Aorta (tissue), 5 donors: ENCODE measurements around the gene ERGIC3. TPM values are rescaled to one million over a fixed set of nuclear protein-coding genes. Genes with fewer than 3 reads are reported as not detected.
"Not testable (repeated sequence)": the region's sequence is repeated elsewhere in the genome, so short reads cannot be mapped to it uniquely, and the experiment has no call there.

ENCODE experiments used
- ATAC-seq: fragments of 200-7000 bp; cut with Tn5 transposase; one replicate; pipeline ENCODE4 v1.9.1; 2022; ENCODE audit warnings: moderate library complexity; ENCODE audit not compliant: low FRiP score
- DNase-seq, 2 donors: peaks; one replicate each; pipeline ENCODE4 v3.0.0-alpha.2; 2020
- H3K27ac ChIP-seq, 2 donors: one replicate each; pipeline ENCODE4 v1.5.1; 2013; ENCODE audit warnings: low read length in 2 of 2, mild to moderate bottlenecking in 2 of 2, moderate library complexity in 2 of 2, control low read depth in 1 of 2, inconsistent platforms in 1 of 2, low read depth in 1 of 2
- H3K27me3 ChIP-seq, 2 donors: one replicate each; pipeline ENCODE4 v1.6.1; 2013; ENCODE audit warnings: control low read depth in 1 of 2, low read length in 1 of 2, mild to moderate bottlenecking in 1 of 2, moderate library complexity in 1 of 2; ENCODE audit not compliant: insufficient read depth in 2 of 2, control insufficient read depth in 1 of 2
- H3K36me3 ChIP-seq, 2 donors: one replicate each; pipeline ENCODE4 v1.6.1; 2013; ENCODE audit warnings: control low read depth in 1 of 2, low read length in 1 of 2, mild to moderate bottlenecking in 1 of 2; ENCODE audit not compliant: insufficient read depth in 2 of 2, control insufficient read depth in 1 of 2
- H3K4me1 ChIP-seq, 2 donors: one replicate each; pipeline ENCODE4 v1.6.1; 2013; ENCODE audit warnings: low read length in 2 of 2, control low read depth in 1 of 2, mild to moderate bottlenecking in 1 of 2, moderate library complexity in 1 of 2; ENCODE audit not compliant: insufficient read depth in 2 of 2, control insufficient read depth in 1 of 2
- H3K4me3 ChIP-seq, 2 donors: one replicate each; pipeline ENCODE4 v1.5.1; 2013; ENCODE audit warnings: low read length in 2 of 2, control low read depth in 1 of 2, mild to moderate bottlenecking in 1 of 2
- H3K9me3 ChIP-seq: one replicate; pipeline ENCODE4 v1.6.1; 2013; ENCODE audit warnings: mild to moderate bottlenecking, low read length; ENCODE audit not compliant: control insufficient read depth
- WGBS, 2 donors: extraction: QIAGEN DNeasy Blood & Tissue Kit; methylation state at CpG; one replicate each; pipeline ENCODE4 v1.1.7; 2013; 5-methylcytosine and 5-hydroxymethylcytosine counted together
- intact Hi-C, 2 donors: fragments of 100-400 bp; cut with DNase I; formaldehyde crosslinking; loops; one replicate each; pipeline versions ENCODE4 v1.14.2 to v1.15.0; 2022
- polyA plus RNA-seq, 2 donors: library from polyadenylated mRNA; stranded (reverse); fragments of 200-250 nt; gene quantifications; one replicate each; pipeline ENCODE4 v1.2.3, GENCODE V29; 2013
- total RNA-seq, 2 donors: library from RNA; stranded (reverse); fragmentation: NEBNext Ultra II Directional; extraction: Animal tissue kit (Norgen Biotek cat#: 25700); gene quantifications; one replicate each; pipeline ENCODE4 v1.2.1, GENCODE V29; 2021
- donor health status: healthy with polysubstance abuse.
- donor health status: Bipolar disorder and iron deficiency.
- donor health status: DM: no; HTN: no; CAD: no.
- donor health status: DM: no; HTN: no; CAD: no.
- donor health status: DM: yes; HTN: yes; CAD: no.

Gene ERGIC3
- total and polyA plus RNA-seq, 4 donors: 140 to 254 (median 172) TPM

DNA sequence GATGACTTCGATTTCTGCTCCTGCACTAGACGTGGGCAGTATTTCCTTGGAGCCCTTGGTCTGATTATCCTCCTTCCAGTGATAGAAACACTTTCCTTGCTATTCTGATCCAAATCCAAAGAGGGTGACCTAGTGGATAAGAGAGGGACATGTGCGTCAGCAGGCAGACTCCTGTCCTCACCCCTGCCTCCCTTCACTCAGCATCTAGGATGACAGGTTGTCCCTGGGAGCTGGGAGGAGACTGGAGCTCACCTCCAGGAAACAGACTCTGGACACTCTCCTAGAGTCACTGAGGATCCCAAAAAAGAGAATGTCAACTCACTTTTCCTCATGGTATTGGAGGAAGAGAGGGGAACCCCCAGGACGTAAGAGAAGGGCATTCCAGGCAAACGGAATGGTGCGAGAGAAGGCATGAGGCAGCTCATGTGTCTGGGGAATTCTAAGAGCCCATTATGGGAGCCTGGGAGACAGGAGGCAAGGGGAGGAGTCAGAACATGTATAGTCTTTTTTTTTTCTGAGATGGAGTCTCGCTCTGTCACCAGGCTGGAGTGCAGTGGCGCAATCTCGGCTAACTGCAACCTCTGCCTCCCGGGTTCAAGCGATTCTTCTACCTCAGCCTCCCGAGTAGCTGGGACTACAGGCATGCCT lies 14.6 kb upstream of the ERGIC3 start:
- Histone ChIP-seq H3K36me3 (no peaks in the 10 kb centered on the region), H3K4me3 (no peak overlapping the region), H3K27ac (no peak overlapping the region), H3K9me3 (no peaks in the 10 kb centered on the region), H3K4me1 (no peaks in the 10 kb centered on the region), H3K27me3 (no peaks in the 10 kb centered on the region)
- DNase-seq (peak; percentile 4 to 10), ATAC-seq (no peak)
- WGBS, 2 donors: 80 to 81% methylated on average over 12 of the region's 12 CpGs
- intact Hi-C loops: no loop called here

DNA sequence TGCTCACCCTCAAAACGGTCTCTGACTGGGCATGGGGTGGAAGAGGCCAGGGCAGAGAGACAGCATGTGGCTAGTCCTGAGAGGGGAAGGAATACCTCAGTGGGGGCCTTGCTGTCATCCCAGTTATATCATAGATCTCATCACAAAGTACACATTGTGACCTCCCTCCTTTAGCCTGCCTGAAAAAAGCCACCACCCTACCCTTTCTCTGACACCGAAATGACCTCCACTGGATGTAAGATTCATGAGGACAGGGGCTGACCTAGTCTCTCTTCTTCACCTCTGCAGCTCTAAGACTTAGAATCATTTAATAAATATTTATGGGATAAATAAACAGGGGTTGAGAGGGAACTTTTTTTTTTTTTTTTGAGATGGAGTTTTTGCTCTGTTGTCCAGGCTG lies 12.3 kb upstream of the ERGIC3 start, which contains the start of gene C20orf173:
TSS of gene C20orf173 (minus strand) at position 101 of the 400 bp plus-strand sequence. CDS start 279 bp downstream, outside the sequence.
- ATAC-seq: no peak
- Histone ChIP-seq H3K4me1 (no peaks in the 10 kb centered on the region), H3K27me3 (no peaks in the 10 kb centered on the region), H3K27ac (no peak within 1 kb of the TSS), H3K36me3 (no peaks in the 10 kb centered on the region), H3K9me3 (no peaks in the 10 kb centered on the region), H3K4me3 (no peak within 1 kb of the TSS)
- 92 to 94% methylated on average over 2 of the region's 2 CpGs for WGBS, 2 donors
- no peak for DNase-seq
- intact Hi-C loops: no loop called here

DNA sequence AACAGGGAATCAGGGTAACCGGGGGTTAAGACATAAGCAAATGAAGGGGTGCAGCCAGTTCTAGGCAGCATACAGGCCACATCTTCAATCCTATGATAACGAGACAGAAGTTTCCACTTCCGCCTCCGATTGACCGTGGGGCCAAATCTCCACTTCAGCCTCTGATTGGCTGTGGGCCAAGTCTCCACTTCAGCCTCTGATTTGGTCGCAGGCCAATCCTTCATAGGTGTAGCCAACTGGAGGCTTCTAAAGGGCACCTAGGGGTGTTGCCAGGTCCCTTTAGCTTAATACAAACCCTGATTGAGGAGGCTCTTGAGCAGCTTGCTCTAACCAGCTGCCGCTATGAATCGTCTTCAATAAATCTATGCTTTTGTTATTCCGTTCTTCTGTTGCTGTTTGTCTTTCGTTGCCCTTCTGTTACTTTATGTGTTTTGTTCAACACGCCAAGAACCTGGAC lies 2.1 kb upstream of the ERGIC3 start:
- Histone ChIP-seq H3K27me3 (no peaks in the 10 kb centered on the region), H3K4me3 (no peak overlapping the region), H3K4me1 (no peaks in the 10 kb centered on the region), H3K27ac (no peak overlapping the region), H3K36me3 (peaks cover 0 to 3% of the 10 kb centered on the region in 2 donors), H3K9me3 (no peaks in the 10 kb centered on the region)
- DNase-seq: peak; percentile 40 to 45
- intact Hi-C loops: loop anchor here in 1 of 2 donors (5.0 kb wide), 1 partner anchor 513 kb away; no protein-coding TSS in a partner anchor
- WGBS, 2 donors: 54% methylated on average over 11 of the region's 11 CpGs
- ATAC-seq: no peak

DNA sequence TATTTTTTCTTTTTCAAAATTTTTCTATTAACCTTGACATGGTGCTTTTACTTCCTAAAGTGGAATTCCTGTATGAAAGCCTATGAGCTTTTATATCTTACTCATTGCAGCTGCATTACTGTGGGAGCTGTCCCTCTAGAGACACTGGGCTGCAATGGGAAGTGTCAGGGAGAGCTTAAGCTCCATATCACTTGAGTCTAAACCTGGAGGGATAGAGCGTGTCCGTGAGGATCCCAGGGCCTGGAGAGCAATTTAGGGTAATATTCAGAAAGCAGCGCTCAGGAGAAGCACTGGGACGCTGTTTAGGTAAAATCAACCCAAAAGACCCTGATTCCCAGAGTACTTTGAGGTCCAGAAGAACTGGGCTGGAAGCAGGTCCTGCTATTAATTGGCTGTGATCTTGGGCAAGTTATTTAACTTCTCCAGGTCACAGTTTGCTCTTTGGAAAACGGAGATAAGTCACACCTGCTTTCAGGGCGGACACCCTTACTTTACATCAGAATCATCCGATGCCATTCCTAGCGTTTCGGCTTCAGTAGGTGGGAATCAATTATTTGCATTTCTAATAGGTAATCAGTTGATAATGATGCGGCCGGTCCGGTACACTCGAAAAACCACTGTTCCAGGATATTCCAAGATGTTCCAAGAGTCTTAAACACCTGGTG lies 628 bp upstream of the ERGIC3 start:
- intact Hi-C loops: loop anchor here in 1 of 2 donors (5.0 kb wide), 1 partner anchor 511 kb away; no protein-coding TSS in a partner anchor

DNA sequence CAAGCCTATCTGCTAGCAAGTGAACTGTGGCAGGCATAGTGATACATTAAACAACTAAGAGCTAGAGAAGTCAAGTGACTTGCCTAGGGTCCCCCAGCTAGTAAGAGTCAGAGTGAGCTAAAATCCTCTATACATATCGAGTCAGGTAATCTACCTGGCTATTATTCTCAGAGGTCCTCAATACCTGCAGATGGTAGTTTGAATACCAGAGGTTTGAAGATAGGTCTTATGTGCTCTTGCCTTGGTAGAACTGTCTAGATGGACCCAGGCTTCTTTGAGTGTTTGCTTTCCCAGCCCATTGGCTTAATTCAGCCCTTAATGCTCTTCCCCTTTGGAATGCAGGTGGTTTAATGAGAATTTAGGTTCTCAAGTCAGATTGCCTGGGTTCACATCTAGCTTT lies 1.1 kb downstream of the ERGIC3 start:
- intact Hi-C loops: loop anchor here in 1 of 2 donors (5.0 kb wide), 1 partner anchor 509 kb away; no protein-coding TSS in a partner anchor
- no peaks in the 10 kb centered on the region for H3K9me3 ChIP-seq
- H3K4me3 ChIP-seq: no peak overlapping the region
- WGBS, 2 donors: 92 to 96% methylated on average over 1 of the region's 1 CpG
- H3K27me3 ChIP-seq: no peaks in the 10 kb centered on the region
- no peak for DNase-seq
- H3K4me1 ChIP-seq: no peaks in the 10 kb centered on the region
- H3K36me3 ChIP-seq: peaks cover 0 to 3% of the 10 kb centered on the region in 2 donors
- ATAC-seq: no peak
- no peak overlapping the region for H3K27ac ChIP-seq

More for the DNA sequence above, 628 bp upstream of the ERGIC3 start:
- no peak overlapping the region for H3K27ac ChIP-seq
- H3K36me3 ChIP-seq: peaks cover 0 to 3% of the 10 kb centered on the region in 2 donors
- ATAC-seq (no peak), DNase-seq (no peak)
- no peaks in the 10 kb centered on the region for H3K9me3 ChIP-seq
- no peaks in the 10 kb centered on the region for H3K27me3 ChIP-seq
- H3K4me1 ChIP-seq: no peaks in the 10 kb centered on the region
- H3K4me3 ChIP-seq: peak overlapping the region in 1 of 2 donors; percentile 77
- WGBS, 2 donors: 20 to 22% methylated on average over 13 of the region's 13 CpGs

DNA sequence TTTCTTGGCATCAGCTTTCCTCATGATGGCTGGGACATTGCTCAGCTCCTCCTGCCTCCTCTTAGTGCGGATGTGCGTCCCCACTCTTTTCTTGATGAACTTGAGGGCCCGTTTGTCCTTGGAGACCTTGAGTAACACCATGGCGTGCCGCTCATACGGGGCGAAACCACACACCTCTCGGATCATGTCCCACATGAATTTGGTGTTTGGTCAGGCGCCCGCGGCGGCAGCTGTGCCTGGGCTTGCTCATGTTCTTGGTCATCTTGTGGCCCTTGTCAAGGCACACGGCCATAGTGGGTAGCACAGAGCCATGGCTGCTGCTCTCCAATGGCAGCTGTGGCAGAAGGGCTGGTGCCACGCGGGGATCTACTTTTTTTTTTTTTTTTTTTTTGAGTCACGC lies 2.6 kb downstream of the ERGIC3 start:
- no peaks in the 10 kb centered on the region for H3K27me3 ChIP-seq
- no peaks in the 10 kb centered on the region for H3K4me1 ChIP-seq
- no peaks in the 10 kb centered on the region for H3K9me3 ChIP-seq
- no peak overlapping the region for H3K27ac ChIP-seq
- H3K4me3 ChIP-seq: no peak overlapping the region
- intact Hi-C loops: loop anchor here in 1 of 2 donors (5.0 kb wide), 1 partner anchor 508 kb away; no protein-coding TSS in a partner anchor
- peaks cover 3% of the 10 kb centered on the region in 2 donors for H3K36me3 ChIP-seq
- WGBS, 2 donors: 96 to 98% methylated on average over 15 to 16 of the region's 16 CpGs
- DNase-seq: peak; percentile 32 to 71
- no peak for ATAC-seq

DNA sequence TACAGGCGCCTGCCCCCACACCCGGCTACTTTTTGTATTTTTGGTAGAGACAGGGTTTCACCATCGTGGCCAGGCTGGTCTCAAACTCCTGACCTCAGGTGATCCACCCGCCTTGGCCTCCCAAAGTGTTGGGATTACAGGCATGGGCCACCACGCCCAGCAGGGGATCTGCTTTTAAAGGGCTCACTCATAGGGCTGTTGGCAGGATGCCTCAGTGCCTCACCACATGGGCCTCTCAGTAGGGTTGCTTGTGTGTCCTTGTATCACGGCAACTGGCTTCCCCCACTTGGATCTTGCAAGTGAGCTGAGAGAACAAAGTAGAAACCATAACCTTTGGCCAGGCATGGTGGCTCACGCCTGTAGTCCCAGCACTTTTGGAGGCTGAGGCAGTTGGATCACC lies 3.1 kb downstream of the ERGIC3 start:
- ATAC-seq, H3K27me3 ChIP-seq, H3K9me3 ChIP-seq, H3K4me1 ChIP-seq, H3K27ac ChIP-seq, H3K36me3 ChIP-seq, H3K4me3 ChIP-seq: not testable (repeated sequence)
- peak; percentile 25 to 51 for DNase-seq
- intact Hi-C loops: loop anchor here in 1 of 2 donors (5.0 kb wide), 1 partner anchor 507 kb away; no protein-coding TSS in a partner anchor
- WGBS, 2 donors: 96% methylated on average over 7 of the region's 7 CpGs

DNA sequence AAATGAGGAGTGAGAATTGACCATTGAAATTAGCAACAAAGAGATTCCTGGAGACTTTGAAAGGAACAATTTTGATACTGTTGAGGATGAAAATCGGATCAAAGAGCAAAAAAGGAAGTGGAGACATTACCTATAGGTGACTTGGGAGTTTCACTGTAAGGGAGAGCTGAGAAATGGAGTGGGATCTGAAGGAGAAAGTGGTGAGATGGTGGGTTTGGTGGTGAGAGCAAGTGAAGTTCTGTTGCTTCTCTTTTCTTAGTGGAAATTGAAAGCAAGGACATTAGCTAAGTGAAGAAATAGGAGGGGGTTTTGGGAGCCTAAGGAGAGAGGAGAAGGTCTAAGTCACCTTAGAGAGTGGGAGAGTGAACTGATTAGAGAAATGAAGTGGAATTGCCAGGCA lies 4.2 kb downstream of the ERGIC3 start:
- H3K9me3 ChIP-seq: no peaks in the 10 kb centered on the region
- ATAC-seq (no peak), DNase-seq (no peak)
- H3K4me1 ChIP-seq: no peaks in the 10 kb centered on the region
- no peak overlapping the region for H3K27ac ChIP-seq
- H3K4me3 ChIP-seq: no peak overlapping the region
- no peaks in the 10 kb centered on the region for H3K27me3 ChIP-seq
- intact Hi-C loops: no loop called here
- H3K36me3 ChIP-seq: peaks cover 3% of the 10 kb centered on the region in 2 donors
- WGBS, 2 donors: 90 to 91% methylated on average over 1 of the region's 1 CpG
